ENCODE measurements around the gene KCMF1.

The KCMF1 gene

GRCh38 chr2:84986018-84986417 is 15.1 kb downstream of the KCMF1 start:
- DNase-seq, result no peak

DNA sequence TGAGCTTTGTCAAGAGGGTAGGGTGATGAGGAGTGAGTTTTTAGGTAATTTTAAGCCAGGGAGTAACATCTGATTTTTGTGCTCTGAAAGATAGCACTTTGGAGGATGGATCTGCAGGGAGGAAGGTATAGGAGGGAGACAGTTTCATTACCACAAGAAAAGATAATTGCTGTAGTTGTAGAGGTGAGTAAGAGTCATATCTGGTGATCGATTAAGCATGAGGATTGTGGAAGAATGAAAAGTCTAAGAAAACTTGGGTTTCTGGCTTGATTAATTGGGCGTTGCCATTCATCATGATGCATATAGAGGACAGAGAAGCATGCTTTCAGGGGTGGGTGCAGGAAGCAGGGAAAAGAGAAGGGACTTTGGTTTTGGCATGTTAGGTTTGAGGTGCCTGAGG is 18.5 kb downstream of the KCMF1 start:
- DNase-seq, result no peak

- DNase-seq, result no peak
These were observed 19.0 kb downstream of the KCMF1 start for GRCh38 chr2:84989927-84990326.

DNA sequence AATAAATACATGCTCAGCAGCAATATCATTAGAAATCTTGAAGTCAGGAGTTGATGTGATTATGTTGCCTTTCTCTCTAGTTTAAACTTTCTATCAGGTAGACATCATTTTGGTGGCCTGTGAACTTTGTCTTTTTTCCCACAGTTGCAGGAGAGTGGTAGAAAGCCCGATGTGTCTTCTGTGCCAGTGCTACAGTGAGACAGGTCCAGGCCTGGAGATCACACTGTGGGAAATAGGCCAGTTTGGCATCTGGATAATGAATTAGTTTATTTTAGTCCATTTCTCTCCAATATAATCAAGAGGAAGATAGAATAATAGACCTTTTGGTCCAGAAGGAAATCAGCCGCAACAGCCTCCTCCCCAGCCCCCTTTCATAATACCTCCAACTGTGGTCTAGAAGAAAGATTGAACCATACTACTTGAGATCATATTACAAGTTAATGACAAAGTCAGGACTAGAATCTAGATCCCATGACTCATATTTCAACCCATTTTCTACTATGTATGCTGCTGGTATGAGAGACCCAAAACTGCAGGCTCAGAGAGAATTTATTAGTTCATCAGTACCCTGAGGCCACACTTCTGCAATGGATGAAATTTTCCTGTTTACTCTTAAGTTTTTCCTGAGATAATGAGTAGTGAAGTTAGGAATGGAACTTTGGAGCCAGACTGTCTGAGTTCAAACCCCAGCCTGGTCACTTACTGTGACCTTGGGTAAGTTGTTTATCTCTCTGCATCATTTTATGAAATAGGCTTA is 20.6 kb downstream of the KCMF1 start:
- no peak for DNase-seq

DNA sequence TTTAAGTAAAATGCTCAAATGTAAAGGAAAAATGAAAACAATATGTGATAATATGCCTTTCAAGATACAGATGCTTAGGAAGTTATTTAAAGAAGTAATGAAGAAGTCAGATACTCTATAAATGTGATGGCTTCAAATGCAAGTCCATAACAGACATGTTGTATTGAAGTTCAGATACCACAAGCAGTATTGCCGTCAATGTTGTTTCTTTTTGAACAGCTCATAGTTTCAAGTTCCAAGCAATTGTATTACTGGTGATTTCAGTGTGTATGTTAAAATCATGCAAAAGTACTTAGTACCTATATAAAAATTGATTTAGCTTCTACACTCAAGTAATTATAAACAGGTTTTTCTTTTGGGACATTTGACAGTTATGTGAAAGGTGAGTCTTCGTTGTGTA is 24.9 kb downstream of the KCMF1 start:
- no peak for DNase-seq

GRCh38 chr2:84996909-84997308 is 25.9 kb downstream of the KCMF1 start:
- DNase-seq, result no peak

DNA sequence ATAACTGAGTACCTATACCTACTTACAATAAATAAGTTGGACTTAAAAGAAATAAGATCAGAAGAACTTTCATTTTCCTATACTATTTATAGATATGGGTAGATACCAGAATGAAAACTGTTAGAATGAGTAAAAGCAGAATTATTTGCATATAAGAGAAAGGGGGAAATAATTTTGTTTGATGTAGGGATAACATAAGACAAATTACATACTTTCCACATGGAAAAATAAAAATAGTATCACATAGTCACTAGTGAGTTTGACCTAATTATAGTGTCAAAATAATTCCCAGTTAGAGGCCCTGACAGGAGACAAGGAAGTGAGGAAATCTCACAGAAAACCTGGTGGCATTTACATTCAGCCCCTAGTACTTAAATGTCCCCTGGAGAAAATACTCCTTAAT is 28.6 kb downstream of the KCMF1 start:
- no peak for DNase-seq

DNA sequence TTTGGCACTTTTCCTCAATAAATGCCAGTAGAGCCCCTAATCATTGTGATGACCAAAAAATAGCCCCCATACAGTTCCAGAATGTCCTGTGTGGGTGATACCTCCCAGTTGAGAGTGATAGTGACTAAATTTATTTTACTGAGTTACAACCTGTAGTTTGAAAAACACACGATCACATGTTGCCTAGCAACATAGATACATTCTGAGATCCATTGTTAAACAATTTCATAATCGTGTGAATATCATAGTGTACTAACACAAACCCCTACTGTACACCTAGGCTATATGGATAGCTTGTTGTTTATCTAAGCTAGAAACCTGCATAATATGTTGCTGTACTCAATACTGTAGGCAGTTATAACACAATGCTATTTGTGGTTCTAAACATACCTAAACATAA is 30.6 kb downstream of the KCMF1 start:
- DNase-seq, result no peak

GRCh38 chr2:85002534-85002933 is 31.6 kb downstream of the KCMF1 start:
- DNase-seq, result no peak

- no peak for DNase-seq
These were observed 37.3 kb downstream of the KCMF1 start for GRCh38 chr2:85008252-85008651.

- DNase-seq, result no peak
These were observed 38.2 kb downstream of the KCMF1 start for GRCh38 chr2:85009019-85009618.

- DNase-seq, result no peak
These were observed 39.4 kb downstream of the KCMF1 start for GRCh38 chr2:85010404-85010803.

GRCh38 chr2:85011098-85011497 is 40.1 kb downstream of the KCMF1 start:
- DNase-seq, result no peak

GRCh38 chr2:85011747-85012146 is 40.8 kb downstream of the KCMF1 start:
- DNase-seq, result no peak

GRCh38 chr2:85012431-85012830 is 41.5 kb downstream of the KCMF1 start:
- no peak for DNase-seq

DNA sequence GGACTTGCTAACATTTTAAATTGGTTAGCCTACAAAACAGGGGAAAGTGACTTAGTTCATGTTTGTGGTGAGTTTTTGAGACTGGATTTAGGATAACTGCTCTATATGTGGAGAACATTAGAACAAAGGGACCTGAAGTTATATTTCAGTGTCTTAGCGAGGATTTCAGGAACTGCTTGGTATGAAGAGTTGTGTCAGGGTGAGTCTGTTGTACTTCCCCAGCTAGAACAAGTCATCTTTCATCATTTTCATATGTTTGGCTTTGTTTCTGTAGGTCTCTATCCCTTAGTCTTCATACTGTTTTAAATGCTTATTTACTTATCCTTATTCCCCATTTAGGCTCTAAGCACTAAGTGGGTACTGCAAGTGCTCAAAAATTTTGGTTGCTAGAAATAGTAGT is 41.9 kb downstream of the KCMF1 start:
- DNase-seq, result no peak

DNA sequence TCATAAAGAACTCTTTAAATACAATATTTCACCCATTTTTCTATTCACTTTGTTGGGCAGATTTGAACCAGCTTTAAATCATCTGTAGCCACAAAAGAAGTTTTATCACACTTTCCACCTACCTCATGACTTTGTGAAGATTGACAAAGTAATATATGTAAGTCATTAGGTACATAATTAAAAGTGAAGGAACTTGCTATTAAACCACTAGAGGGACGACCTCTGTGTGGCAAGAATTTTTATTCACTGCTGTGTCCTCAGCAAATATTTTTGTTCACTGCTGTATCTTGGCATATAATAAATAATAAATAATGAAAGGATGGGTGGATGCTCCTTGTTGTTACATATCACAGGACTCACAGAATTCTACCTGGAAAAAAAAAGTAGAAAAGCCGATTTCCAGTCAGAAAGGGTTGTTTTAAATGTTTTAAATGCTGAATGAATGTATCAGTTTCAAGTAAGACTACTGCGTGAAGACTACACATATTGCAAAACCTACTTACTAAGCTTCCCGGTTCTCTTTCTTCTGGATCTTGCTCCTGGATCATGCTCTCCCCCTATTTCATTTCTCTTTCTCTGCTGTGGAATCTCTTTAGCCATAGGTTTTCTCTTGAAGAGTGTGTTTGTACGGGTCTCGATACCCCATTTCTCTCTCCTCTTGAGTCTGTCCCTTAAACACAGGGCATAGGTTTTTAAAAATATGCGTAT is 44.8 kb downstream of the KCMF1 start:
- no peak for DNase-seq

GRCh38 chr2:85016446-85016845 is 45.5 kb downstream of the KCMF1 start:
- DNase-seq, result no peak

GRCh38 chr2:85017411-85018048 is 46.6 kb downstream of the KCMF1 start:
- no peak for DNase-seq

DNA sequence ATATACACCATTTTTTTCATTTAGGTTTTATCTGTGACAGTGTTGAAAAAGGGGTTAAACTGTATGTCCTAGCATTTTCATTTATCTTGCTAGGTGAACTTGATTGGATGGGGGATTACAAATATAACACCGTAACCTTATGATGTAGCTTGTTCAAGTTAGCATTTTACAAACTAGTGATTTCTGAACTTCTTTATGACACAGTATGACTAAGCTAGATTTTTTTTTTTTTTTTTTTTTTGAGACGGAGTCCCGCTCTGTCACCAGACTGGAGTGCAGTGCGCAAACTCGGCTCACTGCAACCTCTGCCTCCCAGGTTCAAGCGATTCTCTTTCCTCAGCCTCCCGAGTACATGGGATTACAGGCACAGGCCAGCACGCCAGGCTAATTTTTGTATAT is 47.1 kb downstream of the KCMF1 start:
- DNase-seq, result no peak

- no peak for DNase-seq
These were observed 48.2 kb downstream of the KCMF1 start for GRCh38 chr2:85019121-85019520.

GRCh38 chr2:85022232-85022631 is 51.3 kb downstream of the KCMF1 start:
- no peak for DNase-seq

DNA sequence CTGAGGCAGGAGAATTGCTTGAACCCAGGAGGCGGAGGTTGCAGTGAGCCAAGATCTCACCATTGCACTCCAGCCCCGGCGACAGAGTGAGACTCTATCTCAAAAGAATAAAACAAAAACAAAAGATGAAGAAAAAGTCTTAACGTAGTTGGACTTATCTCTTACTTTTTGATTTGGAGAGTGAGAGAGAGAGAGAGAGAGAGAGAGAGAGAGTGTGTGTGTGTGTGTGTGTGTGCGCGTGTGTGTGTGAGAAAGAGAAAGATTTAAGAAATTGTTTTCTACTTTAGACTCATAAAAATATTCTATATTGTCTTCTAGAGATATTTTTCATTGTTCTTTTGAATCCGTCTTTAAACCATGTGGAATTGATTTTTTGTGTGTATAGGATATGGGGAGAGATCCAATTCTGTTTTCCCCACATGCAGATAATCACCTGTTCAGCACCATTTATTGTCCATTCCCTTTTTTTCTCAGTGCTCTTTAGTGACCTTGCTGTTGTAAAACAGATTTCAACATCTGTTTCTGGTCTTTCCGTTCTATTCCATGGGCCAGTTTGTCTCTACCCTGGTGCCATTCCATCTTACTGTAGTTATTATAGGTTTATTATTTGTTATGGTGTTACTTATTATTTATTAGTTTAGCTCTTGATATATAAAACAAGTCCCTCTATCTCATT is 53.5 kb downstream of the KCMF1 start:
- DNase-seq, result no peak
